ENCODE measurements around the gene LAG3.
A peak's percentile ranks its signal among the peaks of the same experiment; 100 is the strongest.

Gene LAG3

GRCh38 chr12:6825398-6826124 lies 53.2 kb downstream of the LAG3 start:
- peak; percentile 96 for TF ChIP-seq CTCF (IDR thresholded peaks at IDR 0.05; ENCODE audit: insufficient read depth, low read depth, low read length, missing control alignments)
- peak; percentile 72 for DNase-seq (ENCODE audit: low read depth)
- H3K4me3 ChIP-seq (ENCODE audit: low read depth, low read length): no peak overlapping the region

GRCh38 chr12:6826125-6826733 lies 53.9 kb downstream of the LAG3 start:
- H3K4me3 ChIP-seq (ENCODE audit: low read depth, low read length): no peak overlapping the region
- DNase-seq (ENCODE audit: low read depth): no peak
- no peak for TF ChIP-seq CTCF (IDR thresholded peaks at IDR 0.05; ENCODE audit: insufficient read depth, low read depth, low read length, missing control alignments)

GRCh38 chr12:6826734-6827436 lies 54.6 kb downstream of the LAG3 start:
- H3K4me3 ChIP-seq (ENCODE audit: low read depth, low read length): no peak overlapping the region
- no peak for TF ChIP-seq CTCF (IDR thresholded peaks at IDR 0.05; ENCODE audit: insufficient read depth, low read depth, low read length, missing control alignments)
- DNase-seq (ENCODE audit: low read depth): no peak

GRCh38 chr12:6827437-6827911 lies 55.2 kb downstream of the LAG3 start:
- DNase-seq (ENCODE audit: low read depth): no peak
- no peak overlapping the region for H3K4me3 ChIP-seq (ENCODE audit: low read depth, low read length)

More at GRCh38 chr12:6827437-6827911, 55.2 kb downstream of the LAG3 start:
- TF ChIP-seq CTCF (IDR thresholded peaks at IDR 0.05; ENCODE audit: insufficient read depth, low read depth, low read length, missing control alignments): no peak

Measured in GM12865 (cell line).